ENCODE measurements around the gene ATP6V0B.

Gene ATP6V0B

DNA sequence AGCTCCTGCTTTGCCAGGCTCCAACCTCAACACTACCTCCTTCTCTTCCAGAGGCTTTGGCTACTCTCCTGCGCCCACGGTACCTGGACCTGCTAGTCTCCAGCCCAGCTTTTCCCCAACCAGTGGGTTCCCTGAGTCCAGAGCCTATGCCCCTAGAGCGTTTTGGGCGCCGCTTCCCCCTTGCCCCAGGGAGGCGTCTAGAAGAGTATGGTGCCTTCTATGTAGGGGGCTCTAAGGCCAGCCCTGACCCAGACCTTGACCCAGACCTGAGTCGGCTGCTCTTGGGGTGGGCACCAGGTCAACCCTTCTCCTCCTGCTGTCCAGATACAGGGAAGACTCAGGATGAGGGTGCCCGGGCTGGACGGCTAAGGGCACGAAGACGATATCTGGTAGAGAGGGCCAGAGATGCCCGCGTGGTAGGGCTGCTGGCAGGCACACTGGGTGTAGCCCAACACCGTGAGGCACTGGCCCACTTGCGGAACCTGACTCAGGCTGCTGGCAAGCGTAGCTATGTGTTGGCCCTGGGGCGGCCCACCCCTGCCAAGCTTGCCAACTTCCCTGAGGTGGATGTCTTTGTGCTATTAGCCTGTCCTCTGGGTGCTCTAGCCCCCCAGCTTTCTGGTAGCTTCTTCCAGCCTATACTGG lies 3.3 kb upstream of the ATP6V0B start:
- Histone ChIP-seq H3K27ac (ENCODE audit: low read length) (no peak overlapping the region), H3K9me3 (ENCODE audit: control insufficient read depth in 1 of 2, low read length in 2 of 2) (no peaks in the 10 kb centered on the region), H3K36me3 (ENCODE audit: control insufficient read depth in 1 of 2, insufficient read depth in 2 of 2, low read length in 2 of 2) (peaks cover 4 to 31% of the 10 kb centered on the region in 2 donors), H3K4me1 (ENCODE audit: control insufficient read depth in 1 of 2, insufficient read depth in 2 of 2, low read length in 2 of 2) (peaks cover 6 to 31% of the 10 kb centered on the region in 2 donors), H3K4me3 (ENCODE audit: low read depth in 1 of 2, low read length in 2 of 2) (no peak overlapping the region), H3K27me3 (ENCODE audit: low read depth, low read length) (no peaks in the 10 kb centered on the region)

DNA sequence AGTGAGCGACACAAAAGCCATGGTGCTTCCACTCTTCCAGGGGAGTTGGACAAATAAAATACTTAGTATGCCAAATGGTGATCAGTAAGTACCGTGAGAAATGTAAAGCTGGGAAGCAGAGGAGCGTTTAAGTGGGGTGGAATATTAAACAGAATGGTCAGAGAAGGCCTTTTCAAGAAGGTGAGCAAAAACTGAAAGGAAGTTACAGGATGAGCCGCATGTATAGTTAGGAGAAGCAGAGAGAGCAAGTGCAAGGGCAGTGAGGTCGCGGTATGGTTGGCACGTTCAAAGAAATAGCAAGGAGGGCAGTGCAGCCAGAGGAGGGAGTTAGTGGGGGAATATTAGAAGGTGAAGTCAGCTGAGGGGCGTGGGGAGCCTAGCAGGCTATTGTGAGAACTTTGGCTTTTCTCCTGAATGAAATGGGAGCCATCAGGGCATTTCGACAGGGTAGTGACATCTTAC lies 748 bp upstream of the ATP6V0B start:
- Histone ChIP-seq H3K27ac (ENCODE audit: low read length) (peak overlapping the region; percentile 82), H3K4me3 (ENCODE audit: low read depth in 1 of 2, low read length in 2 of 2) (peak overlapping the region; percentile 88 to 92), H3K4me1 (ENCODE audit: control insufficient read depth in 1 of 2, insufficient read depth in 2 of 2, low read length in 2 of 2) (peaks cover 6 to 52% of the 10 kb centered on the region in 2 donors), H3K36me3 (ENCODE audit: control insufficient read depth in 1 of 2, insufficient read depth in 2 of 2, low read length in 2 of 2) (peaks cover 17 to 25% of the 10 kb centered on the region in 2 donors), H3K27me3 (ENCODE audit: low read depth, low read length) (no peaks in the 10 kb centered on the region), H3K9me3 (ENCODE audit: control insufficient read depth in 1 of 2, low read length in 2 of 2) (no peaks in the 10 kb centered on the region)

DNA sequence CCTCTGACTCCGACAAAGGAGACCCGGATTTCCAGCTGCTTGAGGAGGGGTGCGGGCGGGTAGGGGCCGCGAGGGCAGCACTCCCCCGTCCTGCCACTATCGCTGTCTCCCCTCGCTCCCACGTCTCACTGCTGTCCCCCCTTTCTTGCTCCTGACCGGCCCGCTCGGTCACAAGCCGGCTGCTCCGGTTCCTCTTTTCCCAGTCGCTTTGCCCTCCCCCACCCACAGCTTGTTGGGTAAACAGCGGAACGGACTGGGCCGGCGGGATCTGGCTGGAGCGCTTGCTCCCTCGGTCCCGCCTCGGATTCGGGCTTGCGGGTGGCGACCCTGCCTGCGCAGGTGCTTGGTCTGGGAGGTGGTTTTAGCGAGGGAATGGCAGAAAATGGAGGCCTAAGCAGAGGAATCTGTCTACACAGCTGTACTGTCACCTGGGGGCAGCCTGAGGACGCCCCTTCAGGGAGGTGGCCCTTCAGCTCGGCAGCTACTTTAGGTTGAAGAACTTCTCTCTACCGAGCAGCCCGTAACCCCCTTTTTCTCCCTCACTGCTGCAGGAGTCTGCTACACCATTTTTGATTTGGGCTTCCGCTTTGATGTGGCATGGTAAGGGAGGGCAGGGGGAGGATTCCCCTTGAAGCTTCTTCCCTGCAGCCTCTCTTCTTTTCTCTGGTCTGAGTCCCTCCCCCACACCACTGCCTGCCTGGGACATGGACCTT lies 645 bp downstream of the ATP6V0B start:
- Histone ChIP-seq H3K27me3 (ENCODE audit: low read depth, low read length) (no peaks in the 10 kb centered on the region), H3K36me3 (ENCODE audit: control insufficient read depth in 1 of 2, insufficient read depth in 2 of 2, low read length in 2 of 2) (peaks cover 17 to 25% of the 10 kb centered on the region in 2 donors), H3K4me3 (ENCODE audit: low read depth in 1 of 2, low read length in 2 of 2) (peak overlapping the region; percentile 88 to 92), H3K27ac (ENCODE audit: low read length) (peak overlapping the region; percentile 78), H3K9me3 (ENCODE audit: control insufficient read depth in 1 of 2, low read length in 2 of 2) (no peaks in the 10 kb centered on the region), H3K4me1 (ENCODE audit: control insufficient read depth in 1 of 2, insufficient read depth in 2 of 2, low read length in 2 of 2) (peaks cover 10 to 51% of the 10 kb centered on the region in 2 donors)

DNA sequence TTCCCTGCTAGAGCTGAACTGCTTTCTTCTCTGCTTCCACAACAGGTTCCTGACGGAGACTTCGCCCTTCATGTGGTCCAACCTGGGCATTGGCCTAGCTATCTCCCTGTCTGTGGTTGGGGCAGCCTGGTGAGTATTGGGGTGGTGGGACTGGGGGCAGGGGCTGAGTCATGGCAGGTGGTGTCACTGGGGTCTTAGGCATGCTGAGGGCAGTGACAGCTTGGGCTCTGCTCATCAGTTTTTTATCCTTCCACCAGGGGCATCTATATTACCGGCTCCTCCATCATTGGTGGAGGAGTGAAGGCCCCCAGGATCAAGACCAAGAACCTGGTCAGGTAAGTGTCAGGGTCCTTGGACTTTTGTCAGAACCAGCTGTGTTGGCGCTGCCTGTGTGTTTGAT lies 1.3 kb downstream of the ATP6V0B start:
- H3K4me1 ChIP-seq (ENCODE audit: control insufficient read depth in 1 of 2, insufficient read depth in 2 of 2, low read length in 2 of 2), result peaks cover 8 to 45% of the 10 kb centered on the region in 2 donors
- H3K27ac ChIP-seq (ENCODE audit: low read length), result no peak overlapping the region
- peak overlapping the region; percentile 88 to 92 for H3K4me3 ChIP-seq (ENCODE audit: low read depth in 1 of 2, low read length in 2 of 2)
- no peaks in the 10 kb centered on the region for H3K27me3 ChIP-seq (ENCODE audit: low read depth, low read length)
- H3K36me3 ChIP-seq (ENCODE audit: control insufficient read depth in 1 of 2, insufficient read depth in 2 of 2, low read length in 2 of 2), result peaks cover 17 to 25% of the 10 kb centered on the region in 2 donors
- H3K9me3 ChIP-seq (ENCODE audit: control insufficient read depth in 1 of 2, low read length in 2 of 2), result no peaks in the 10 kb centered on the region

DNA sequence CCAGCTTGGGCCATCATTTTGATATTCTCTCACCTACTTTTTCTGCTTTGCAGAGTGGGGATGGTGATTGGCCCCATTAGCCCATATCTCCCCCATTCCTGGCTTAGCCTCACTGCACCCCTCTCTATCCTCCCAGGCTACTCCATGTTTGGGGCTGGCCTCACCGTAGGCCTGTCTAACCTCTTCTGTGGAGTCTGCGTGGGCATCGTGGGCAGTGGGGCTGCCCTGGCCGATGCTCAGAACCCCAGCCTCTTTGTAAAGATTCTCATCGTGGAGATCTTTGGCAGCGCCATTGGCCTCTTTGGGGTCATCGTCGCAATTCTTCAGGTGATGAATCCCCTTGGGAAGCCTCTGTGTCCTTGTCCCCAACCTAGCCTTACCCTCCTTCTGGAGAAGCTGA lies 2.1 kb downstream of the ATP6V0B start:
- no peaks in the 10 kb centered on the region for H3K27me3 ChIP-seq (ENCODE audit: low read depth, low read length)
- no peak overlapping the region for H3K27ac ChIP-seq (ENCODE audit: low read length)
- peaks cover 8 to 44% of the 10 kb centered on the region in 2 donors for H3K4me1 ChIP-seq (ENCODE audit: control insufficient read depth in 1 of 2, insufficient read depth in 2 of 2, low read length in 2 of 2)
- peak overlapping the region in 1 of 2 donors; percentile 88 for H3K4me3 ChIP-seq (ENCODE audit: low read depth in 1 of 2, low read length in 2 of 2)
- H3K36me3 ChIP-seq (ENCODE audit: control insufficient read depth in 1 of 2, insufficient read depth in 2 of 2, low read length in 2 of 2), result peaks cover 17 to 23% of the 10 kb centered on the region in 2 donors
- no peaks in the 10 kb centered on the region for H3K9me3 ChIP-seq (ENCODE audit: control insufficient read depth in 1 of 2, low read length in 2 of 2)

DNA sequence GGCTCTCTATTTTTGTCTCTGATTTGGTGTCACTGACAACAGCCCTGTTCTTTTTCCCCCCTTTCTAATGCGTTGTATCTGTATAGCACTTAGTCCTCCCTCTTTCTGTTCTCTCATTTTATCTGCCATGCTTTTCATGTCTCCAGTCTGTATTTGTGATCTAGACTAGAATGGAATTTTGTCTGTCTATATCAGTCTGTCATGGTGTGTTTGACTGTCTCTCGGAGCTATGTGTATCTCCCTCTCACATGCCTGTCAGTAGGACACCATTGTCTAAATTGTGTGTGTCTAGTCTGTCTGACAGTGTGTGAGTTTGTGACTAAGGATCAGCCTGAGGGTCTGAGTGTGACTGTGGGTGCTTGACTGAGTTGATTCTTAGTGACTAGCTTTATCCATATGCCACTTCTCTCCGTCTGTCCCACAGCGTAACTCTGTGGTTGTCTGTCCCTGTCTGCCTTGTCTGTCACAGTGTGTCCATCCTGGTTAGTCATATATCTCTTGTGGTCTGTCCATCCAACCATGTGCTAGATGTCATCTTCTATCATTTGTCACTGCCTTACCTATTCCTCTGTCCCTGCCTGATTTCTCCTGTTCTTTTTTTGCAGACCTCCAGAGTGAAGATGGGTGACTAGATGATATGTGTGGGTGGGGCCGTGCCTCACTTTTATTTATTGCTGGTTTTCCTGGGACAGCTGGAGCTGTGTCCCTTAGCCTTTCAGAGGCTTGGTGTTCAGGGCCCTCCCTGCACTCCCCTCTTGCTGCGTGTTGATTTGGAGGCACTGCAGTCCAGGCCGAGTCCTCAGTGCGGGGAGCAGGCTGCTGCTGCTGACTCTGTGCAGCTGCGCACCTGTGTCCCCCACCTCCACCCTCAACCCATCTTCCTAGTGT lies 2.9 kb downstream of the ATP6V0B start:
- no peaks in the 10 kb centered on the region for H3K9me3 ChIP-seq (ENCODE audit: control insufficient read depth in 1 of 2, low read length in 2 of 2)
- peaks cover 8 to 44% of the 10 kb centered on the region in 2 donors for H3K4me1 ChIP-seq (ENCODE audit: control insufficient read depth in 1 of 2, insufficient read depth in 2 of 2, low read length in 2 of 2)
- peaks cover 16 to 17% of the 10 kb centered on the region in 2 donors for H3K36me3 ChIP-seq (ENCODE audit: control insufficient read depth in 1 of 2, insufficient read depth in 2 of 2, low read length in 2 of 2)
- H3K4me3 ChIP-seq (ENCODE audit: low read depth in 1 of 2, low read length in 2 of 2), result no peak overlapping the region
- H3K27ac ChIP-seq (ENCODE audit: low read length), result no peak overlapping the region
- no peaks in the 10 kb centered on the region for H3K27me3 ChIP-seq (ENCODE audit: low read depth, low read length)

DNA sequence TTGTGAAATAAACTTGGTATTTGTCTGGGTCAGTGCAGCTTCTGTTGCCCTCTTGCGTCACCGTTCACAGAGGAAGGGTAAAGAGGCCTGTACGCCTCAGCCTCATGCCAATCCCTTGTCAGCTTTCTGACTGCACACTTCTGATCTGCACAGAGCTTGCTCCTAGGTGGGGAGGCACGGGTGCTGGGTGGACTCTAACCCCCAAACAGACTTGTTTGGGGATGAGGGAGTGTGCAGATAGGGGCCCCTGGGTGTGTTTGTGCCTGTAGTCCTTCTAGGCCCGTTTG lies 3.4 kb downstream of the ATP6V0B start:
- H3K27me3 ChIP-seq (ENCODE audit: low read depth, low read length), result no peaks in the 10 kb centered on the region
- peaks cover 8 to 44% of the 10 kb centered on the region in 2 donors for H3K4me1 ChIP-seq (ENCODE audit: control insufficient read depth in 1 of 2, insufficient read depth in 2 of 2, low read length in 2 of 2)
- peaks cover 13 to 17% of the 10 kb centered on the region in 2 donors for H3K36me3 ChIP-seq (ENCODE audit: control insufficient read depth in 1 of 2, insufficient read depth in 2 of 2, low read length in 2 of 2)
- H3K27ac ChIP-seq (ENCODE audit: low read length), result no peak overlapping the region
- peak overlapping the region in 1 of 2 donors; percentile 69 for H3K4me3 ChIP-seq (ENCODE audit: low read depth in 1 of 2, low read length in 2 of 2)
- no peaks in the 10 kb centered on the region for H3K9me3 ChIP-seq (ENCODE audit: control insufficient read depth in 1 of 2, low read length in 2 of 2)

DNA sequence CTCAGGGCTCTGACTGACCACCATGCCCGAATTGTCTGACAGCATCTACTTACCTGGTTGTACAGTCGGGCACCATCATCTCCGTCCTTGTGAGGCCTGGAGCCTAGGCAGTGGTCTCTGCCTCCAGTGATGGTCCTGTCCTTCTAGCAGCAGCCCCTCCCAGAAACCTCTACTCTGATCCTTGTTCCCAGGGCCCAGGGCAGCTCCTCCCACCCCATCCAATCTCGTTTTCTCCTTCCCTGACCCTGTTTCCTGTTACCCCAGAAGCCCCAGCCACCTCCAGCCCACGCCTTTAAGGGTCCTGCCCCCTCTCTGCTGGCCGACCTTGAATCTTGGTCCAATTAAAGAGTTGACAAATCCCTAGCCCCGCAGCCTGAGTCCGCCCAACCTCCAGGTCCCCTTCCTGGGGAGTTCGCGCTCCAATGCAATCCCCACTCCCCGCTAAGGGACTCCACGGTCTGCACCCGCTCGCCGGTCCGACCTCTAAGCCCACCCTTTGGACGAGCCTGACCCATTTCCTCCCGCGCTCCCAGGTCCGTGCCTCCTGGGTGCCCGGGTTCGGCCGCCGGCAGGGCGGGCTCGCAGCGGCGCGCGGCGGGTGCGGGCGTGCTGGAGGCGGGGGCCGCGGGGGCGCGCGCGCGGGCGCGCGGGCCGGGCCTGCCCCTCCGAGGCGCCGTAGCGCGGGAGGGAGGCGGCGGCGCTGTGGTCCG lies 3.9 kb downstream of the ATP6V0B start, which contains the start of gene B4GALT2:
Gene B4GALT2 (plus strand): TSS at position 660 of the 710 bp plus-strand sequence. CDS start 1,951 bp downstream, outside the sequence.
- H3K27me3 ChIP-seq (ENCODE audit: low read depth, low read length), result no peaks in the 10 kb centered on the region
- H3K4me1 ChIP-seq (ENCODE audit: control insufficient read depth in 1 of 2, insufficient read depth in 2 of 2, low read length in 2 of 2), result peaks cover 8 to 43% of the 10 kb centered on the region in 2 donors
- H3K4me3 ChIP-seq (ENCODE audit: low read depth in 1 of 2, low read length in 2 of 2), result peak within 1 kb of the TSS; percentile 56 to 70
- no peaks in the 10 kb centered on the region for H3K9me3 ChIP-seq (ENCODE audit: control insufficient read depth in 1 of 2, low read length in 2 of 2)
- H3K36me3 ChIP-seq (ENCODE audit: control insufficient read depth in 1 of 2, insufficient read depth in 2 of 2, low read length in 2 of 2), result peaks cover 13 to 17% of the 10 kb centered on the region in 2 donors
- no peak within 1 kb of the TSS for H3K27ac ChIP-seq (ENCODE audit: low read length)

DNA sequence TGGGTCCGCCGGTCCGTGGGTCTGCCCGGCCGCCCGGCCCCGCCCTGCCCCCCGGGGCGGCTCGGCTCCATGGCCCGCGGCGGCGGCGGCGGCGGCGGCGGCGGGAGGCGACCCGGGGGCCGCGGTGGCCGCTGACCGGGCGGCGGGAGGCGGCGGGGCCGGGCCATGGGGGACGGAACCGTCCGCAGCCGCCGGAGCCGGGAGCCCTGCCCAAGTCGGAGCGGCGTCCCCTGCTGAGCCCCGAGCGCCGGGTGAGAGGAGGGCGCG lies 4.4 kb downstream of the ATP6V0B start:
- Histone ChIP-seq H3K36me3 (ENCODE audit: control insufficient read depth in 1 of 2, insufficient read depth in 2 of 2, low read length in 2 of 2) (peaks cover 13 to 17% of the 10 kb centered on the region in 2 donors), H3K27ac (ENCODE audit: low read length) (no peak overlapping the region), H3K27me3 (ENCODE audit: low read depth, low read length) (no peaks in the 10 kb centered on the region), H3K4me1 (ENCODE audit: control insufficient read depth in 1 of 2, insufficient read depth in 2 of 2, low read length in 2 of 2) (peaks cover 8 to 38% of the 10 kb centered on the region in 2 donors), H3K4me3 (ENCODE audit: low read depth in 1 of 2, low read length in 2 of 2) (peak overlapping the region in 1 of 2 donors; percentile 70), H3K9me3 (ENCODE audit: control insufficient read depth in 1 of 2, low read length in 2 of 2) (no peaks in the 10 kb centered on the region)

DNA sequence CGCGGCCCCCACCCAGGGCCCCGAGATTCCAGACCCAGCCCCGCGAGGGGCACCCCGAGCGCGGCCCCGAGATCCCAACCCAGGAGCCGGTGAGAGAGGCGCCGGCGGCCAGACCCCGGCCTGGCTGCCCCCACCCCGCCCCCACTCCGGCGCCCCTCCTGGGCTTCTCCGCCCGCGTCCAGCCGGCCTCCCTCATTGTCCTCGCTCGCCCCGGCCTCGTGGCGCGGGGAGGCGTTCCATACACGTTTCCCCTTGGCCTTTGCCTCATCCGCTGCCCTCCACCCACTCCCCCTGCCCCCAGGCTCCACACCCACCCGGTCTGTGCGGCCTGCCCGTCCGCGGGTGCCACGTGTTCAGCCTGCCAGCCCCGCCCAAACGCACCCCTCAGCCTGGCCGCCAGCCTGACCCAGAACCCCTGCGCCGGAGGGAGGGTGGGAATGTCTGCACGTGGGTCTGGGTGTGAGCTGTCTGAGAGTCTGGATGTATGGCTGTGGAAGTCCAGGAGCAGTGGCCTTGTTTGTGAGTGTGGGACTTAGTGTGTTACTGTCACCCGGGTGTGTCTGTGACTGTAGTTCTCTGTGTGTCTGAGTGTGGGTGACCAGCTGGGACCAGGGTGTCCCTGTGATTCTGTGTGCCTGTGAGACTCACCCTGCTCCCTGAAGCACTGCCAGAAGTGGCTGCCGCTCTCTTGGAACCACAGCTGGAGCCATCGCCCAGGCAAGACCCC lies 4.9 kb downstream of the ATP6V0B start:
- H3K36me3 ChIP-seq (ENCODE audit: control insufficient read depth in 1 of 2, insufficient read depth in 2 of 2, low read length in 2 of 2), result peaks cover 13 to 17% of the 10 kb centered on the region in 2 donors
- no peak overlapping the region for H3K27ac ChIP-seq (ENCODE audit: low read length)
- no peaks in the 10 kb centered on the region for H3K9me3 ChIP-seq (ENCODE audit: control insufficient read depth in 1 of 2, low read length in 2 of 2)
- no peaks in the 10 kb centered on the region for H3K27me3 ChIP-seq (ENCODE audit: low read depth, low read length)
- H3K4me3 ChIP-seq (ENCODE audit: low read depth in 1 of 2, low read length in 2 of 2), result peak overlapping the region; percentile 55 to 70
- peaks cover 8 to 36% of the 10 kb centered on the region in 2 donors for H3K4me1 ChIP-seq (ENCODE audit: control insufficient read depth in 1 of 2, insufficient read depth in 2 of 2, low read length in 2 of 2)

Data from muscle layer of duodenum (tissue), 2 donors.